IMR-90 (cell line): ENCODE measurements around the gene CLPTM1L. TPM values are rescaled to one million over a fixed set of nuclear protein-coding genes. Genes with fewer than 3 reads are reported as not detected.
A peak's percentile ranks its signal among the peaks of the same experiment; 100 is the strongest.

Experiments
- ATAC-seq: fragments of 200-7000 bp; cut with Tn5 transposase; 2 replicates; pipeline ENCODE4 v1.9.1; 2020; ENCODE audit warnings: low read depth, mild to moderate bottlenecking, moderate library complexity
- BruUV-seq: library from RNA; stranded (reverse); fragments of 400-500 nt; replicated peaks from 2 replicates; lab custom pipeline; 2021; lab: Mats Ljungman, UMichigan
- CTCF ChIA-PET: fragments of 300-600 bp; formaldehyde crosslinking; extraction: SDS; loops from one replicate; lab custom pipeline; 2021; ENCODE audit warnings: antibody characterized with exemption; lab: Yijun Ruan, JAX
- POLR2A ChIA-PET: fragments of 300-600 bp; sonication (Branson Sonifier 250); formaldehyde crosslinking; loops from one replicate; lab custom pipeline; 2022; ENCODE audit warnings: antibody characterized with exemption; ENCODE audit not compliant: unreplicated experiment; lab: Charles Lee
- DNase-seq: peaks from one replicate; pipeline ENCODE4 v3.0.0; 2013
- H2AFZ ChIP-seq: replicated peaks from 2 replicates; pipeline ENCODE3; 2013; ENCODE audit warnings: low read length, mild to moderate bottlenecking; ENCODE audit not compliant: poor library complexity
- H2AK5ac ChIP-seq: 2 replicates; pipeline ENCODE4 v1.6.1; 2013; ENCODE audit warnings: low read depth, low read length, inconsistent platforms
- H2AK9ac ChIP-seq: replicated peaks from 2 replicates; pipeline ENCODE3; 2013; ENCODE audit warnings: mild to moderate bottlenecking, low read depth, low read length, moderate library complexity; ENCODE audit not compliant: poor library complexity
- H2BK120ac ChIP-seq: 2 replicates; pipeline ENCODE4 v1.6.1; 2013; ENCODE audit warnings: low read depth, low read length, inconsistent platforms
- H2BK15ac ChIP-seq: 3 replicates; pipeline ENCODE4 v1.6.1; 2013; ENCODE audit warnings: low read depth, low read length, inconsistent platforms
- H2BK20ac ChIP-seq: 2 replicates; pipeline ENCODE4 v1.6.1; 2013; ENCODE audit warnings: low read depth, mild to moderate bottlenecking, inconsistent platforms, low read length, moderate library complexity
- H2BK5ac ChIP-seq: 2 replicates; pipeline ENCODE4 v1.6.1; 2013; ENCODE audit warnings: mild to moderate bottlenecking, low read depth, low read length, inconsistent platforms; ENCODE audit not compliant: poor library complexity, severe bottlenecking
- H3K14ac ChIP-seq: replicated peaks from 2 replicates; pipeline ENCODE4 v1.6.1; 2013; ENCODE audit warnings: low read depth, low read length, inconsistent platforms
- H3K18ac ChIP-seq: 2 replicates; pipeline ENCODE4 v1.6.1; 2013; ENCODE audit warnings: low read depth, low read length, control low read depth
- H3K23ac ChIP-seq: 2 replicates; pipeline ENCODE4 v1.6.1; 2013; ENCODE audit warnings: low read depth, low read length, inconsistent platforms
- H3K27ac ChIP-seq: 2 replicates; pipeline ENCODE4 v1.5.1; 2013; ENCODE audit warnings: mild to moderate bottlenecking, control low read depth, low read length; ENCODE audit not compliant: insufficient read depth
- H3K27me3 ChIP-seq: 2 replicates; pipeline ENCODE4 v1.6.1; 2013; ENCODE audit warnings: low read length; ENCODE audit not compliant: control insufficient read depth, insufficient read depth
- H3K36me3 ChIP-seq: 2 replicates; pipeline ENCODE4 v1.6.1; 2013; ENCODE audit warnings: low read length, mixed read lengths; ENCODE audit not compliant: control insufficient read depth, insufficient read depth
- H3K4ac ChIP-seq: 2 replicates; pipeline ENCODE4 v1.6.1; 2013; ENCODE audit warnings: low read depth, low read length, inconsistent platforms
- H3K4me1 ChIP-seq: 2 replicates; pipeline ENCODE4 v1.6.1; 2013; ENCODE audit warnings: low read length, mixed read lengths; ENCODE audit not compliant: control insufficient read depth, insufficient read depth
- H3K4me2 ChIP-seq: 2 replicates; pipeline ENCODE4 v1.6.1; 2013; ENCODE audit warnings: low read depth, mild to moderate bottlenecking, control low read depth, low read length, moderate library complexity
- H3K4me3 ChIP-seq: 2 replicates; pipeline ENCODE4 v1.5.1; 2013; ENCODE audit warnings: low read depth, mild to moderate bottlenecking, control low read depth, low read length, moderate library complexity; ENCODE audit not compliant: insufficient read depth
- H3K56ac ChIP-seq: 2 replicates; pipeline ENCODE4 v1.6.1; 2013; ENCODE audit warnings: low read length, inconsistent platforms; ENCODE audit not compliant: insufficient read depth; ENCODE audit errors: extremely low read depth
- H3K79me1 ChIP-seq, 2 experiments: 2 replicates each; pipeline ENCODE4 v1.6.1; 2013; ENCODE audit warnings: low read length in 2 of 2, inconsistent platforms in 1 of 2, low read depth in 1 of 2
- H3K9ac ChIP-seq: 2 replicates; pipeline ENCODE4 v1.6.1; 2013; ENCODE audit warnings: low read depth, low read length, control low read depth
- H3K9me1 ChIP-seq: 2 replicates; pipeline ENCODE4 v1.6.1; 2013; ENCODE audit warnings: low read length, inconsistent platforms; ENCODE audit not compliant: insufficient read depth
- H3K9me3 ChIP-seq: 2 replicates; pipeline ENCODE4 v1.6.1; 2013; ENCODE audit warnings: low read length; ENCODE audit not compliant: control insufficient read depth, insufficient read depth
- H4K20me1 ChIP-seq: 2 replicates; pipeline ENCODE4 v1.6.1; 2013; ENCODE audit warnings: low read length, inconsistent platforms; ENCODE audit not compliant: insufficient read depth
- H4K5ac ChIP-seq: 2 replicates; pipeline ENCODE4 v1.6.1; 2013; ENCODE audit warnings: mild to moderate bottlenecking, low read depth, low read length, control low read depth
- H4K8ac ChIP-seq, 2 experiments: 2 replicates each; pipeline ENCODE4 v1.6.1; 2013; ENCODE audit warnings: low read depth in 2 of 2, low read length in 2 of 2, control low read depth in 1 of 2, inconsistent platforms in 1 of 2
- H4K91ac ChIP-seq: 2 replicates; pipeline ENCODE4 v1.6.1; 2013; ENCODE audit warnings: low read depth, low read length, inconsistent platforms; ENCODE audit not compliant: insufficient read depth
- BHLHE40 ChIP-seq: fragments of 150-350 bp; IDR thresholded peaks from 2 replicates; pipeline ENCODE4 v1.6.1; 2016; ENCODE audit warnings: mild to moderate bottlenecking, low read depth, low read length
- CEBPB ChIP-seq: IDR thresholded peaks from 2 replicates; pipeline ENCODE4 v1.6.1; 2012; ENCODE audit warnings: low read depth, low read length, improper control_type of control experiment
- CHD1 ChIP-seq: IDR thresholded peaks from 2 replicates; pipeline ENCODE4 v1.6.1; 2012; ENCODE audit warnings: low read depth, low read length, improper control_type of control experiment
- FOS ChIP-seq: fragments of 150-350 bp; IDR thresholded peaks from 2 replicates; pipeline ENCODE4 v1.6.1; 2016; ENCODE audit warnings: low read depth, low read length
- MAFK ChIP-seq: IDR thresholded peaks from 2 replicates; pipeline ENCODE4 v1.6.1; 2012; ENCODE audit warnings: low read depth, low read length, improper control_type of control experiment
- MAZ ChIP-seq: IDR thresholded peaks from 2 replicates; pipeline ENCODE4 v1.6.1; 2012; ENCODE audit warnings: low read depth, mild to moderate bottlenecking, low read length, improper control_type of control experiment, moderate library complexity, borderline replicate concordance
- MXI1 ChIP-seq: IDR thresholded peaks from 2 replicates; pipeline ENCODE4 v1.6.1; 2012; ENCODE audit warnings: low read depth, mild to moderate bottlenecking, low read length, moderate library complexity, borderline replicate concordance
- POLR2A ChIP-seq: IDR thresholded peaks from 2 replicates; pipeline ENCODE4 v1.6.1; 2012; ENCODE audit warnings: mild to moderate bottlenecking, low read depth, low read length
- RAD21 ChIP-seq: IDR thresholded peaks from 2 replicates; pipeline ENCODE4 v1.6.1; 2012; ENCODE audit warnings: low read length, improper control_type of control experiment
- RCOR1 ChIP-seq: IDR thresholded peaks from 2 replicates; pipeline ENCODE4 v1.6.1; 2012; ENCODE audit warnings: mild to moderate bottlenecking, low read length, improper control_type of control experiment; ENCODE audit not compliant: insufficient replicate concordance
- RFX5 ChIP-seq: IDR thresholded peaks from 2 replicates; pipeline ENCODE4 v1.8.0; 2012; ENCODE audit warnings: low read depth, mild to moderate bottlenecking, low read length, moderate library complexity
- SMC3 ChIP-seq: fragments of 150-350 bp; IDR thresholded peaks from 2 replicates; pipeline ENCODE4 v1.6.1; 2016; ENCODE audit warnings: low read depth, mild to moderate bottlenecking, antibody characterized with exemption, low read length, moderate library complexity
- WGBS, 2 experiments: methylation state at CpG; one replicate each; pipeline versions ENCODE4 v1.1.5 to v1.1.7; 2013; ENCODE audit warnings: missing lambda C conversion rate in 2 of 2; ENCODE audit not compliant: insufficient read length in 1 of 2; ENCODE audit errors: extremely low coverage in 2 of 2; 5-methylcytosine and 5-hydroxymethylcytosine counted together
- dilution Hi-C: fragments of 300-500 bp; cut with HindIII; formaldehyde crosslinking; loops from one replicate; pipeline ENCODE4 v1.14.3; 2018; ENCODE audit warnings: low sequenced_read_pairs; ENCODE audit not compliant: unreplicated experiment
- in situ Hi-C: fragments of 300-500 bp; cut with MboI; formaldehyde crosslinking; loops from 3 replicates; pipeline ENCODE4 v1.14.3; 2019; ENCODE audit warnings: low sequenced_read_pairs, inconsistent platforms, mixed read lengths
- intact Hi-C: fragments of 100-400 bp; cut with micrococcal nuclease; formaldehyde crosslinking; loops from 2 replicates; pipeline ENCODE4 v1.10.0; 2022
- polyA plus RNA-seq, 3 experiments: library from polyadenylated mRNA; depleted of rRNA; stranded (reverse); fragments of >200 nt; gene quantifications; 2 replicates each; pipeline ENCODE4 v1.2.3, GENCODE V29; 2012; ENCODE audit warnings: low replicate concordance in 1 of 3
- total RNA-seq: library from RNA; depleted of rRNA; stranded (reverse); fragments of >200 nt; gene quantifications from 2 replicates; pipeline ENCODE4 v1.2.3, GENCODE V29; 2012
- TF ChIP-seq, protein P1 (sequence below): fragments of 150-350 bp; IDR thresholded peaks from 2 replicates; pipeline ENCODE4 v1.6.1; 2017; ENCODE audit warnings: mild to moderate bottlenecking, antibody characterized with exemption, low read length, low read depth
- TF ChIP-seq, protein P2 (sequence below): fragments of 150-350 bp; IDR thresholded peaks from 2 replicates; pipeline ENCODE4 v1.6.1; 2016; ENCODE audit warnings: low read depth, mild to moderate bottlenecking, low read length, moderate library complexity, borderline replicate concordance

The CLPTM1L gene
- total and polyA plus RNA-seq, 2 of the 4 experiments (the other 2 are of a cell fraction) = 114 to 137 TPM

DNA sequence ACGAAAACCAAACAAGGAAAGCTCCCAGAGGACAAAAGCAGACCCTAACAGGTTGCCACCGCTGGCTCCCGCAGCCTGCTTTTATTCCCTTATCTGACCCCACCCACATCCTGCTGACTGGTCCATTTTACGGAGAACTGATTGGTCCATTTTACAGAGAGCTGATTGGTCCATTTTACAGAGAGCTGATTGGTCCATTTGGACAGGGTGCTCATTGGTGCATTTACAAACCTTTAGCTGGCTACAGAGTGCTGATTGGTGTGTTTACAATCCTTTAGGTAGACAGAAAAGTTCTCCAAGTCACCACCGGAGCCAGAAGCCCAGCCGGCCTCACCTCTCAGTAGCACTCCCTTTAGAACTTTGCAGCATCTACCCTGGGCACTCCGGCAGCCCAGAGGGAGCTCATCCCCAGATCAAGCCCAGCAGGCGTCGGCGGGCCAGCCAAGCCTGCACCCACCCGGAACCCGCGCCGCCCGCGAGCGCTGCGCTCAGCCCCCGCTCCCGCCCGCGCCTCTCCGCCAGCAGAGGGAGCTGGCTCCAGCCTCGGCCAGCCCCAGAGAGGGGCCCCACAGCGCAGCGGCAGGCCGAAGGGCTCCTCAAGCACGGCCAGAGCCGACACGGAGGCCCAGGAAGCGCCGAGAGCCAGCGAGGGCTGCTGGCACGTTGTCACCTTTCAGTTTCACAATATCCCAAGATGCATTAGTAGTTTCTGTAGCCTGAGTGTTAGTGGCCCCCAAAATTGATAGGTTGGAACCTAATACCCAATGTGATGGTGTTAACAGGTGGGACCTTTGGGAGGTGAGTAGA lies 35.3 kb upstream of the CLPTM1L start:
- H2AK9ac ChIP-seq = no peak overlapping the region
- no peaks in the 10 kb centered on the region for H3K4me1 ChIP-seq
- ATAC-seq = peak; percentile 90
- intact Hi-C loops = loop anchor here (1.0 kb wide), 1 partner anchor 261 kb away; no protein-coding TSS in a partner anchor
- no peak overlapping the region for H2BK15ac ChIP-seq
- no peak overlapping the region for H2BK120ac ChIP-seq
- H3K18ac ChIP-seq = no peak overlapping the region
- H3K9me1 ChIP-seq = no peaks in the 10 kb centered on the region; the same call in 1 of the 2 replicates
- no peak overlapping the region for H2BK5ac ChIP-seq
- no peak overlapping the region for H3K56ac ChIP-seq
- 45% methylated on average over 5 of the region's 34 CpGs; no CpG with 5 or more reads in 1 of the 2 experiments for WGBS, 2 experiments
- dilution Hi-C loops = no loop called here
- H3K23ac ChIP-seq = no peak overlapping the region
- no peak overlapping the region for H3K27ac ChIP-seq
- no peak overlapping the region for H2AK5ac ChIP-seq
- no peak overlapping the region for H4K91ac ChIP-seq
- in situ Hi-C loops = no loop called here
- peak overlapping the region; percentile 29; the same call in 1 of the 2 replicates for H3K4me2 ChIP-seq
- no peaks in the 10 kb centered on the region for H3K36me3 ChIP-seq
- no peak overlapping the region for H4K5ac ChIP-seq
- H3K4ac ChIP-seq = no peak overlapping the region
- H2BK20ac ChIP-seq = no peak overlapping the region
- BruUV-seq = no TSS peak
- no peaks in the 10 kb centered on the region for H3K79me1 ChIP-seq
- peaks cover 29% of the 10 kb centered on the region for H3K27me3 ChIP-seq
- H3K9me3 ChIP-seq = peaks cover 3% of the 10 kb centered on the region; the same call in 1 of the 2 replicates
- H3K4me3 ChIP-seq = no peak overlapping the region
- H4K20me1 ChIP-seq = no peaks in the 10 kb centered on the region; the same call in 1 of the 2 replicates
- H2AFZ ChIP-seq = no peak overlapping the region
- no peak overlapping the region for H4K8ac ChIP-seq
- peak; percentile 4 for DNase-seq
- no peak overlapping the region for H3K9ac ChIP-seq
- no peak overlapping the region for H3K14ac ChIP-seq
- CTCF ChIA-PET = interaction anchor here (0.6 to 0.9 kb wide), 3 partner anchors 15 to 269 kb away, joined by 3 read pairs; no protein-coding TSS in a partner anchor
- POLR2A ChIA-PET = no interaction called here
- no peak for TF ChIP-seq MAFK
- no peak for TF ChIP-seq CHD1
- TF ChIP-seq, protein P1, sequence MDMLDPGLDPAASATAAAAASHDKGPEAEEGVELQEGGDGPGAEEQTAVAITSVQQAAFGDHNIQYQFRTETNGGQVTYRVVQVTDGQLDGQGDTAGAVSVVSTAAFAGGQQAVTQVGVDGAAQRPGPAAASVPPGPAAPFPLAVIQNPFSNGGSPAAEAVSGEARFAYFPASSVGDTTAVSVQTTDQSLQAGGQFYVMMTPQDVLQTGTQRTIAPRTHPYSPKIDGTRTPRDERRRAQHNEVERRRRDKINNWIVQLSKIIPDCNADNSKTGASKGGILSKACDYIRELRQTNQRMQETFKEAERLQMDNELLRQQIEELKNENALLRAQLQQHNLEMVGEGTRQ = no peak
- no peak for TF ChIP-seq MXI1
- TF ChIP-seq MAZ = peak; percentile 53; the same call in 1 of the 2 replicates
- TF ChIP-seq, protein P2, sequence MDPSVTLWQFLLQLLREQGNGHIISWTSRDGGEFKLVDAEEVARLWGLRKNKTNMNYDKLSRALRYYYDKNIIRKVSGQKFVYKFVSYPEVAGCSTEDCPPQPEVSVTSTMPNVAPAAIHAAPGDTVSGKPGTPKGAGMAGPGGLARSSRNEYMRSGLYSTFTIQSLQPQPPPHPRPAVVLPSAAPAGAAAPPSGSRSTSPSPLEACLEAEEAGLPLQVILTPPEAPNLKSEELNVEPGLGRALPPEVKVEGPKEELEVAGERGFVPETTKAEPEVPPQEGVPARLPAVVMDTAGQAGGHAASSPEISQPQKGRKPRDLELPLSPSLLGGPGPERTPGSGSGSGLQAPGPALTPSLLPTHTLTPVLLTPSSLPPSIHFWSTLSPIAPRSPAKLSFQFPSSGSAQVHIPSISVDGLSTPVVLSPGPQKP = no peak
- no peak for TF ChIP-seq FOS
- TF ChIP-seq CEBPB = no peak
- no peak for TF ChIP-seq RCOR1
- TF ChIP-seq RFX5 = no peak
- peak; percentile 13; the same call in 1 of the 2 replicates for TF ChIP-seq SMC3
- peak; percentile 19; the same call in 1 of the 2 replicates for TF ChIP-seq RAD21
- TF ChIP-seq BHLHE40 = no peak
- TF ChIP-seq POLR2A = no peak
